ENCODE data around the gene GATAD2A.

Gene GATAD2A

DNA sequence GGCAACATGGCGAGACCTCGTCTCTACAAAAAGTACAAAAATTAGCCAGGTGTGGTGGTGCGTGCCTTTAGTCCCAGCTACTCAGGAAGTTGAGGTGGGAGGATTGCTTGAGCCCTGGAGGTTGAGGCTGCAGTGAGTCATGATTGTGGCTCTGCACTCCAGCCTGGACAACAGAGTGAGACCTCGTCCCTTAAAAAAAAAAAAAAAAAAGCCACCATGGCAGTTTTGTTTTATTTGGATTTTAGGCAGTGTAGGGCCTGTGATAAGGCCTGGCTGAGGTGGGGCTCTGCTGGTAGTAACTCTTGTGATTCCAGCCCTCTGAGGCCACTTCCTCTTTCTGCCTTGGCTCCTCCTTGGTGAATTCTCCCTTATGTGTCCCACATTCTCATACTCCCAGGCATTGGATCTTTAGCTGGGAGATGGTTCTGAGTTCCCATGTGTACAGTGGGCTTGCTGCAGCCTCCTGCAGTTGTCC, 39.2 kb downstream of the GATAD2A start:
- TF ChIP-seq FOXP2 (optimal IDR thresholded peaks at IDR 0.05; ENCODE audit: borderline replicate concordance, extremely low read depth, extremely low read length, insufficient read depth) (no peak), TAF1 (IDR thresholded peaks at IDR 0.05; ENCODE audit: borderline replicate concordance, insufficient read depth, low read length) (no peak), POLR2AphosphoS5 (IDR thresholded peaks at IDR 0.05; ENCODE audit: low read depth, low read length) (no peak), SIN3A (IDR thresholded peaks at IDR 0.05; ENCODE audit: borderline replicate concordance, insufficient read depth, low read length) (no peak)
- TF ChIP-seq, protein P1, sequence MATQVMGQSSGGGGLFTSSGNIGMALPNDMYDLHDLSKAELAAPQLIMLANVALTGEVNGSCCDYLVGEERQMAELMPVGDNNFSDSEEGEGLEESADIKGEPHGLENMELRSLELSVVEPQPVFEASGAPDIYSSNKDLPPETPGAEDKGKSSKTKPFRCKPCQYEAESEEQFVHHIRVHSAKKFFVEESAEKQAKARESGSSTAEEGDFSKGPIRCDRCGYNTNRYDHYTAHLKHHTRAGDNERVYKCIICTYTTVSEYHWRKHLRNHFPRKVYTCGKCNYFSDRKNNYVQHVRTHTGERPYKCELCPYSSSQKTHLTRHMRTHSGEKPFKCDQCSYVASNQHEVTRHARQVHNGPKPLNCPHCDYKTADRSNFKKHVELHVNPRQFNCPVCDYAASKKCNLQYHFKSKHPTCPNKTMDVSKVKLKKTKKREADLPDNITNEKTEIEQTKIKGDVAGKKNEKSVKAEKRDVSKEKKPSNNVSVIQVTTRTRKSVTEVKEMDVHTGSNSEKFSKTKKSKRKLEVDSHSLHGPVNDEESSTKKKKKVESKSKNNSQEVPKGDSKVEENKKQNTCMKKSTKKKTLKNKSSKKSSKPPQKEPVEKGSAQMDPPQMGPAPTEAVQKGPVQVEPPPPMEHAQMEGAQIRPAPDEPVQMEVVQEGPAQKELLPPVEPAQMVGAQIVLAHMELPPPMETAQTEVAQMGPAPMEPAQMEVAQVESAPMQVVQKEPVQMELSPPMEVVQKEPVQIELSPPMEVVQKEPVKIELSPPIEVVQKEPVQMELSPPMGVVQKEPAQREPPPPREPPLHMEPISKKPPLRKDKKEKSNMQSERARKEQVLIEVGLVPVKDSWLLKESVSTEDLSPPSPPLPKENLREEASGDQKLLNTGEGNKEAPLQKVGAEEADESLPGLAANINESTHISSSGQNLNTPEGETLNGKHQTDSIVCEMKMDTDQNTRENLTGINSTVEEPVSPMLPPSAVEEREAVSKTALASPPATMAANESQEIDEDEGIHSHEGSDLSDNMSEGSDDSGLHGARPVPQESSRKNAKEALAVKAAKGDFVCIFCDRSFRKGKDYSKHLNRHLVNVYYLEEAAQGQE (IDR thresholded peaks at IDR 0.05; ENCODE audit: insufficient read depth in 1 of 2, low read depth in 2 of 2, low read length in 2 of 2) = no peak

DNA sequence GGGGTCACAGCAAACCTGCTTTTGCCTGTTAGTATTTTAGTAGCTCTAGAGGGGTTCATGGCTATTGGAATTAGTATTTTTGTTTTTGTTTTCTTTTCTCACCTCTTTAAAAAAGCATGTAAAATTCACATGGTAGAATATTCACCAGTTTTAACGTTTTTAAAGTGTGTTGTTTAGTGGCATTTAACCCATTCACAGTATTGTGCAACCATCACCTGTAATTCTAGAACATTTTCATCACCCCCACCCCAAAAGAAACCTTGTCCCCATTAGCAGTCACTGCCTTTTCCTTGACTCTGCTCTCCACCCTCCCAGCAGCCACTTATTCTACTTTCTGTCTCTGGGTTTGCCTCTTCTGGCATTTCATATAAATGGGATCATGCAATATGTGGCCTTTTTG, 39.8 kb downstream of the GATAD2A start:
- no peak for TF ChIP-seq SIN3A (IDR thresholded peaks at IDR 0.05; ENCODE audit: borderline replicate concordance, insufficient read depth, low read length)

DNA sequence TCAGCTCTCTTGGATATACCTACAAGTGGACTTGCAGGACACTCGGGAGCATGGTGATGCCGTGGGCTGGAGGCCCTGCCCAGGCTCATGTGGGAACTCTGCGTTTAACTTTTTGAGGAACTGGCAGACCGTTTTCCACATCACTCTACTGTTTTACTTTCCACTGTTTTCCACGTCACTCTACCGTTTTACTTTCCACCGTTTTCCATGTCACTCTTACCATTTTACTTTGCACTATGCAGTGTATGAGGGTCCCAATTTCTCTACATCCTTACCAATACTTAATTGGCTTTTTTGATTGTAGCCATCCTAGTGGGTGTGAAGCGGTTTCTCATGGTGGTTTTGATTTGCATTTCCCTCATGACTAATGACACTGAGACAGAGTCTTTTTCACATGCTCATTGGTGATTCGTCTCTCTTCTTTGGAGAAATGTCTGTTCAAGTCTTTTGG, 40.5 kb downstream of the GATAD2A start:
- TF ChIP-seq TAF1 (IDR thresholded peaks at IDR 0.05; ENCODE audit: borderline replicate concordance, insufficient read depth, low read length) = no peak
- TF ChIP-seq SIN3A (IDR thresholded peaks at IDR 0.05; ENCODE audit: borderline replicate concordance, insufficient read depth, low read length) = no peak
- TF ChIP-seq POLR2AphosphoS5 (IDR thresholded peaks at IDR 0.05; ENCODE audit: low read depth, low read length) = no peak
- TF ChIP-seq, protein P1 (IDR thresholded peaks at IDR 0.05; ENCODE audit: insufficient read depth in 1 of 2, low read depth in 2 of 2, low read length in 2 of 2) = no peak
- no peak for TF ChIP-seq FOXP2 (optimal IDR thresholded peaks at IDR 0.05; ENCODE audit: borderline replicate concordance, extremely low read depth, extremely low read length, insufficient read depth)

DNA sequence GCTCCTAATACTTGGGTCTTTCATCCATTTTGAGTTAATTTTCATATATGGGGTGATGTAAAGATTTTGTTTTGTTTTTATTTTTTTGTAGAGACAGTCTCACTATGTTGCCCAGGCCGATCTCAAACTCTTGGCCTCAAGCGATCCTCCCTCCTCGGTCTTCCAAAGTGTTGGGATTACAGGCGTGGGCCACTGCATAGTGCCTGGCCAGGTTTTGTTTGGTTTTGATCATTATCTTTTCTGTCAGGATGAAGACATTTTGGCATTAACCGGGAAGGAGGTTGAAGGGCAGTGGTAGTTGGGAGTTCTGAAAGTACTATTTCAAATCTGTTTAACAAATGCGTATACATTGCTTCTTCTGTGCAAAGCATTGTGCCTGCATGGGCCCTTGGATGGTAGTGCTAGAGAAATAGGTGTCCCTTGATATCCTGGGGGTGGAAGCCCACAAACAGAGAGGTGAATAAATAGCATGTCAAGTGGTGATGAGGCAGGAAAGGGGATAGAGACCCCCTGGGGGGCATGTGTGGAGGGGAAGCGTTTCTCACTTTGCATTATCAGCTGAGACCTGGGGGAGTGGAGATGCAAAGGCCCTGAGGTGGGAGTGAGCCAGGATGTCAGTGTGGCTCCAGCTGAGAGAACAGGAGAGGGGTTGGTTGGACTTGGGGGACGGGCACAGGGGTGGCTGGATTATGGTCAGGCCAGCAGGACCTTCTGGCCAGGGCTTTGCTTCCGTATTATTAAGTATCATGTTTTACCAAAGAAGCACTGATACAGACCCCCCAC, 41.4 kb downstream of the GATAD2A start:
- TF ChIP-seq TAF1 (IDR thresholded peaks at IDR 0.05; ENCODE audit: borderline replicate concordance, insufficient read depth, low read length) (no peak), POLR2AphosphoS5 (IDR thresholded peaks at IDR 0.05; ENCODE audit: low read depth, low read length) (no peak), FOXP2 (optimal IDR thresholded peaks at IDR 0.05; ENCODE audit: borderline replicate concordance, extremely low read depth, extremely low read length, insufficient read depth) (no peak), SIN3A (IDR thresholded peaks at IDR 0.05; ENCODE audit: borderline replicate concordance, insufficient read depth, low read length) (no peak)
- TF ChIP-seq, protein P1 (IDR thresholded peaks at IDR 0.05; ENCODE audit: insufficient read depth in 1 of 2, low read depth in 2 of 2, low read length in 2 of 2) = no peak

DNA sequence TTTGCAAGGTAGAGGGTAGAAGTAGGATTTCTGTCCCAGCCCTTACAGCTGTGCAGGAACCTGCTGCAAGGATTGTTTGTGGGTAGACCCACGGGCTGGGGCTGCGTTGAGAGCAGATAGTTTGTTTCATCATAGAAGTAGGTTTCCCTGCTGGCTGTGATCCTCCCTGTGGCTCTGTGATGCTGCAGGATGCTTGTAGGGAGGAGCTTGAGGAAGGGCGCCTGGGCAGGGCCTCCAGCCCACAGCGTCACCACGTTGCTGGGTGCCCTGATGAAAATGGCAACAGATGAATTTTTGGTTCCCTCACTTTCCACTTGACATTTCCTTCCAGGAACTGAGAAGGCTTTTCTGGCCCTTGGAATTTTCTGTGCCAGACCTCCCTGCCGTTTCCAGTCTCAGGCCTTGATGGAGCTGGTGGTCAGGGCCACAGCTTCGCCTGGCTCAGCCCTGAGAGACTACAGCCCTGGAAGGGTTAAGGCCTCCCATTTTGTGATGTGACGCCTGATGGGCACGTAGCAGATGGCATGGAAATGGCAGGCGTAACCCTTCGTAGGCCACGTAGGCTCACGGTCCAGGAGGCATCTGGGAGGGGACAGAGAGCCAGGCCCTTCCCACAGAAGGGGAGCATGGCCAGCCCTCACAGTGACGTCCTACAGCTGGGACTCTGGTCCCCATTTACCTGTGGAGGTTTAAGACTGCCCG, 42.2 kb downstream of the GATAD2A start:
- TF ChIP-seq SIN3A (IDR thresholded peaks at IDR 0.05; ENCODE audit: borderline replicate concordance, insufficient read depth, low read length) = no peak
- TF ChIP-seq POLR2AphosphoS5 (IDR thresholded peaks at IDR 0.05; ENCODE audit: low read depth, low read length) = no peak
- no peak for TF ChIP-seq FOXP2 (optimal IDR thresholded peaks at IDR 0.05; ENCODE audit: borderline replicate concordance, extremely low read depth, extremely low read length, insufficient read depth)
- TF ChIP-seq, protein P1 (IDR thresholded peaks at IDR 0.05; ENCODE audit: insufficient read depth in 1 of 2, low read depth in 2 of 2, low read length in 2 of 2) = no peak
- TF ChIP-seq TAF1 (IDR thresholded peaks at IDR 0.05; ENCODE audit: borderline replicate concordance, insufficient read depth, low read length) = no peak
